Endothelial cell of umbilical vein (primary cell): ENCODE measurements around the gene KRTAP10-8. TPM values are rescaled to one million over a fixed set of nuclear protein-coding genes. Genes with fewer than 3 reads are reported as not detected.

Source experiments
- BruUV-seq: library from RNA; stranded (reverse); fragments of 400-500 nt; replicated peaks from 2 replicates; lab custom pipeline; 2021; lab: Mats Ljungman, UMichigan
- CTCF ChIA-PET: fragments of 300-600, 350-600 bp; sonication (Branson Sonifier 250); formaldehyde crosslinking; loops from one replicate; lab custom pipeline; 2021; ENCODE audit warnings: antibody characterized with exemption, inconsistent platforms; lab: Charles Lee
- POLR2A ChIA-PET: fragments of 300-600, 350-600 bp; sonication (Branson Sonifier 250); formaldehyde crosslinking; loops from one replicate; lab custom pipeline; 2021; ENCODE audit warnings: antibody characterized with exemption, inconsistent platforms; lab: Charles Lee
- DNase-seq: peaks from one replicate; pipeline ENCODE4 v3.0.0-alpha.2; 2011; ENCODE audit warnings: low read depth, low spot score
- FAIRE-seq: peaks from 2 replicates; lab custom pipeline; 2011; peaks lifted over from hg19 to GRCh38; lab: Jason Lieb, UNC
- H2AFZ ChIP-seq: 2 replicates; pipeline ENCODE4 v1.6.0; 2012; ENCODE audit warnings: low read depth, low read length, control low read depth, inconsistent platforms
- H3K27ac ChIP-seq: 2 replicates; pipeline ENCODE4 v1.5.1; 2011; ENCODE audit warnings: low read depth, mild to moderate bottlenecking, control low read depth, low read length, moderate library complexity; ENCODE audit not compliant: insufficient read depth
- H3K27me3 ChIP-seq, 2 experiments: 2 replicates each; pipeline versions ENCODE4 v1.6.0 to v1.6.1; 2011; ENCODE audit warnings: low read length in 2 of 2, mixed read lengths in 1 of 2; ENCODE audit not compliant: control insufficient read depth in 2 of 2, insufficient read depth in 2 of 2
- H3K36me3 ChIP-seq, 2 experiments: 2 replicates in 1 of 2; 3 replicates in 1 of 2; pipeline ENCODE4 v1.5.1; 2011; ENCODE audit warnings: low read length in 2 of 2, mild to moderate bottlenecking in 1 of 2, moderate library complexity in 1 of 2; ENCODE audit not compliant: control insufficient read depth in 2 of 2, insufficient read depth in 2 of 2; ENCODE audit errors: extremely low read depth in 1 of 2
- H3K4me1 ChIP-seq: 3 replicates; pipeline ENCODE4 v1.5.1; 2011; ENCODE audit warnings: mild to moderate bottlenecking, low read length; ENCODE audit not compliant: control insufficient read depth, insufficient read depth; ENCODE audit errors: extremely low read depth
- H3K4me2 ChIP-seq: 2 replicates; pipeline ENCODE4 v1.6.1; 2011; ENCODE audit warnings: low read length, control low read depth, mixed read lengths; ENCODE audit not compliant: insufficient read depth
- H3K4me3 ChIP-seq, 3 experiments: fragments of 200-600 bp in 1 of 3; sonication (generic), shearing (Covaris generic) in 1 of 3; replicated peaks in 1 of 3; 2 replicates each; pipeline ENCODE4 v1.5.1; 2011 to 2016; ENCODE audit warnings: control low read depth in 3 of 3, low read length in 3 of 3, mild to moderate bottlenecking in 2 of 3, inconsistent platforms in 1 of 3, low read depth in 1 of 3, moderate library complexity in 1 of 3; ENCODE audit not compliant: insufficient read depth in 1 of 3
- H3K79me2 ChIP-seq: 2 replicates; pipeline ENCODE4 v1.6.0; 2012; ENCODE audit warnings: low read length, inconsistent platforms; ENCODE audit not compliant: control insufficient read depth, insufficient read depth
- H3K9ac ChIP-seq: replicated peaks from 2 replicates; pipeline ENCODE3; 2011; ENCODE audit warnings: low read length, control low read depth; ENCODE audit not compliant: insufficient read depth; ENCODE audit errors: extremely low read depth
- H3K9me1 ChIP-seq: replicated peaks from 3 replicates; pipeline ENCODE4 v1.6.0; 2011; ENCODE audit warnings: mild to moderate bottlenecking, low read length; ENCODE audit not compliant: control insufficient read depth, insufficient read depth; ENCODE audit errors: extremely low read depth
- H3K9me3 ChIP-seq: replicated peaks from 2 replicates; pipeline ENCODE4 v1.5.1; 2012; ENCODE audit warnings: low read length, inconsistent platforms; ENCODE audit not compliant: control insufficient read depth, insufficient read depth
- H4K20me1 ChIP-seq: replicated peaks from 2 replicates; pipeline ENCODE3; 2011; ENCODE audit warnings: mild to moderate bottlenecking, low read length; ENCODE audit not compliant: control insufficient read depth, insufficient read depth; ENCODE audit errors: extremely low read depth
- EZH2 ChIP-seq: IDR thresholded peaks from 2 replicates; pipeline ENCODE4 v1.6.1; 2012; ENCODE audit warnings: borderline replicate concordance, low read depth, mild to moderate bottlenecking, moderate library complexity, low read length, inconsistent platforms; ENCODE audit not compliant: severe bottlenecking
- FOS ChIP-seq: IDR thresholded peaks from 2 replicates; pipeline ENCODE4 v1.6.1; 2011; ENCODE audit warnings: mild to moderate bottlenecking, low read length, moderate library complexity, borderline replicate concordance; ENCODE audit not compliant: insufficient read depth
- GATA2 ChIP-seq: IDR thresholded peaks from 2 replicates; pipeline ENCODE4 v1.7.0; 2011; ENCODE audit warnings: low read depth, mild to moderate bottlenecking, moderate library complexity, mixed read lengths, low read length; ENCODE audit not compliant: insufficient read length, insufficient read depth
- JUN ChIP-seq: IDR thresholded peaks from 2 replicates; pipeline ENCODE4 v1.6.1; 2011; ENCODE audit warnings: borderline replicate concordance, low read depth; ENCODE audit not compliant: insufficient read length, insufficient read depth
- MYC ChIP-seq: IDR thresholded peaks from one replicate; pipeline ENCODE4 v1.6.1; 2011; ENCODE audit warnings: mild to moderate bottlenecking, low read depth, low read length
- POLR2A ChIP-seq: IDR thresholded peaks from 2 replicates; pipeline ENCODE4 v1.6.1; 2012; ENCODE audit warnings: low read depth, mild to moderate bottlenecking, control low read depth, low read length
- POLR2AphosphoS5 ChIP-seq: IDR thresholded peaks from 2 replicates; pipeline ENCODE4 v1.6.1; 2012; ENCODE audit warnings: low read depth, mild to moderate bottlenecking, control low read depth, low read length, moderate library complexity; ENCODE audit not compliant: insufficient read depth
- dilution Hi-C: fragments of 300-500 bp; cut with MboI; formaldehyde crosslinking; loops from one replicate; pipeline ENCODE4 v1.15.0; 2019; ENCODE audit warnings: low sequenced_read_pairs; ENCODE audit not compliant: extremely low pct_ligation_motif_present
- intact Hi-C: fragments of 100-400 bp; cut with micrococcal nuclease; formaldehyde crosslinking; loops from one replicate; pipeline ENCODE4 v1.10.0; 2022
- polyA plus RNA-seq, 4 experiments: library from polyadenylated mRNA; depleted of rRNA in 3 of 4; stranded (reverse) in 3 of 4; unstranded in 1 of 4; fragments of >200 nt; gene quantifications; 2 replicates each; pipeline versions ENCODE4 v1.2.1 to v1.2.3, GENCODE V29; 2011 to 2012; ENCODE audit warnings: missing spikeins in 1 of 4
- total RNA-seq: library from RNA; stranded (reverse); gene quantifications from 2 replicates; pipeline ENCODE4 v1.2.3, GENCODE V29; 2021
- TF ChIP-seq, protein P1 (sequence below): IDR thresholded peaks from 2 replicates; pipeline ENCODE4 v1.6.1; 2011; ENCODE audit not compliant: insufficient read depth, insufficient read length
- TF ChIP-seq, protein P2 (sequence below), 2 donors: IDR thresholded peaks; 1 replicate in 1 of 2; 2 replicates in 1 of 2; pipeline ENCODE4 v1.5.1; 2011; ENCODE audit warnings: low read length in 2 of 2, mild to moderate bottlenecking in 2 of 2, moderate library complexity in 2 of 2, control low read depth in 1 of 2, inconsistent platforms in 1 of 2, low read depth in 1 of 2; ENCODE audit not compliant: insufficient read depth in 1 of 2; ENCODE audit errors: extremely low read depth in 1 of 2

KRTAP10-8 gene
- total and polyA plus RNA-seq, 2 donors (not counting 3 experiments of a cell fraction or from before 2014, with no cell fraction given): not detected

- POLR2A ChIA-PET: no interaction called here
- CTCF ChIA-PET: interaction anchor here (1.7 kb wide), 1 partner anchor 198 kb away, joined by 5 read pairs; no protein-coding TSS in a partner anchor
- dilution Hi-C loops: no loop called here
Observed at GRCh38 chr21:44595524-44595923, 16.4 kb upstream of the KRTAP10-8 start.

More at GRCh38 chr21:44595524-44595923, 16.4 kb upstream of the KRTAP10-8 start:
- Histone ChIP-seq H4K20me1 (no peaks in the 10 kb centered on the region), H3K9me3 (no peaks in the 10 kb centered on the region), H3K4me2 (no peak overlapping the region), H3K27me3 (peaks cover 0 to 2% of the 10 kb centered on the region in 2 experiments), H3K4me3 (no peak overlapping the region), H3K36me3 (no peaks in the 10 kb centered on the region), H3K79me2 (no peaks in the 10 kb centered on the region), H3K9me1 (no peaks in the 10 kb centered on the region), H3K4me1 (no peaks in the 10 kb centered on the region), H2AFZ (no peak overlapping the region), H3K9ac (no peak overlapping the region), H3K27ac (no peak overlapping the region)
- DNase-seq: no peak
- TF ChIP-seq POLR2AphosphoS5 (no peak), FOS (no peak), MYC (no peak), EZH2 (no peak), JUN (no peak), POLR2A (no peak), GATA2 (no peak)
- TF ChIP-seq, protein P1, sequence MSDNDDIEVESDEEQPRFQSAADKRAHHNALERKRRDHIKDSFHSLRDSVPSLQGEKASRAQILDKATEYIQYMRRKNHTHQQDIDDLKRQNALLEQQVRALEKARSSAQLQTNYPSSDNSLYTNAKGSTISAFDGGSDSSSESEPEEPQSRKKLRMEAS: no peak
- TF ChIP-seq, protein P2, sequence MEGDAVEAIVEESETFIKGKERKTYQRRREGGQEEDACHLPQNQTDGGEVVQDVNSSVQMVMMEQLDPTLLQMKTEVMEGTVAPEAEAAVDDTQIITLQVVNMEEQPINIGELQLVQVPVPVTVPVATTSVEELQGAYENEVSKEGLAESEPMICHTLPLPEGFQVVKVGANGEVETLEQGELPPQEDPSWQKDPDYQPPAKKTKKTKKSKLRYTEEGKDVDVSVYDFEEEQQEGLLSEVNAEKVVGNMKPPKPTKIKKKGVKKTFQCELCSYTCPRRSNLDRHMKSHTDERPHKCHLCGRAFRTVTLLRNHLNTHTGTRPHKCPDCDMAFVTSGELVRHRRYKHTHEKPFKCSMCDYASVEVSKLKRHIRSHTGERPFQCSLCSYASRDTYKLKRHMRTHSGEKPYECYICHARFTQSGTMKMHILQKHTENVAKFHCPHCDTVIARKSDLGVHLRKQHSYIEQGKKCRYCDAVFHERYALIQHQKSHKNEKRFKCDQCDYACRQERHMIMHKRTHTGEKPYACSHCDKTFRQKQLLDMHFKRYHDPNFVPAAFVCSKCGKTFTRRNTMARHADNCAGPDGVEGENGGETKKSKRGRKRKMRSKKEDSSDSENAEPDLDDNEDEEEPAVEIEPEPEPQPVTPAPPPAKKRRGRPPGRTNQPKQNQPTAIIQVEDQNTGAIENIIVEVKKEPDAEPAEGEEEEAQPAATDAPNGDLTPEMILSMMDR (IDR thresholded peaks at IDR 0.05; ENCODE audit: extremely low read depth in 1 of 2, insufficient read depth in 1 of 2, low read depth in 1 of 2, low read length in 2 of 2): no peak
- BruUV-seq: no TSS peak
- intact Hi-C loops: no loop called here
- no peak for FAIRE-seq
